A673 (cell line): ENCODE measurements around the gene LY6G5C. TPM values are rescaled to one million over a fixed set of nuclear protein-coding genes. Genes with fewer than 3 reads are reported as not detected.

Experiments
- BruUV-seq: library from RNA; stranded (reverse); fragments of 400-500 nt; replicated peaks from 2 replicates; lab custom pipeline; 2021; lab: Mats Ljungman, UMichigan
- CTCF ChIA-PET: fragments of 300-600 bp; sonication (Branson Sonifier 250); formaldehyde crosslinking; loops from one replicate; lab custom pipeline; 2022; ENCODE audit warnings: antibody characterized with exemption; lab: Charles Lee
- POLR2A ChIA-PET: fragments of 300-600 bp; sonication (Branson Sonifier 250); formaldehyde crosslinking; loops from one replicate; lab custom pipeline; 2022; ENCODE audit warnings: antibody characterized with exemption; ENCODE audit not compliant: low non-redundant PET; lab: Charles Lee
- DNase-seq: peaks from one replicate; pipeline ENCODE4 v3.0.0-alpha.2; 2015; ENCODE audit warnings: low spot score
- H3K27ac ChIP-seq: fragments of 200-600 bp; sonication (generic); 2 replicates; pipeline ENCODE4 v1.5.1; 2016; ENCODE audit warnings: mixed run types, low read depth, mild to moderate bottlenecking, mixed read lengths, antibody characterized with exemption, low read length; ENCODE audit not compliant: poor library complexity, severe bottlenecking
- H3K27me3 ChIP-seq: fragments of 200-600 bp; sonication (generic); replicated peaks from 2 replicates; pipeline ENCODE4 v1.6.1; 2017; ENCODE audit warnings: mixed run types, low read depth, mild to moderate bottlenecking, mixed read lengths, antibody characterized with exemption, low read length; ENCODE audit not compliant: insufficient read depth, poor library complexity
- H3K36me3 ChIP-seq: fragments of 200-600 bp; sonication (generic); 2 replicates; pipeline ENCODE4 v1.6.1; 2016; ENCODE audit warnings: mixed run types, mild to moderate bottlenecking, mixed read lengths, antibody characterized with exemption, low read length; ENCODE audit not compliant: insufficient read depth, poor library complexity, severe bottlenecking
- H3K4me1 ChIP-seq: fragments of 200-600 bp; sonication (generic); 2 replicates; pipeline ENCODE4 v1.6.1; 2017; ENCODE audit warnings: mixed run types, mild to moderate bottlenecking, mixed read lengths, antibody characterized with exemption, low read length; ENCODE audit not compliant: insufficient read depth, poor library complexity, severe bottlenecking
- H3K4me3 ChIP-seq: fragments of 200-600 bp; sonication (generic); 2 replicates; pipeline ENCODE4 v1.5.1; 2016; ENCODE audit warnings: low read depth, mixed run types, mild to moderate bottlenecking, mixed read lengths, low read length; ENCODE audit not compliant: poor library complexity, severe bottlenecking
- H3K9me3 ChIP-seq: fragments of 200-600 bp; sonication (generic); 2 replicates; pipeline ENCODE4 v1.6.1; 2016; ENCODE audit warnings: mixed run types, low read depth, mild to moderate bottlenecking, mixed read lengths, antibody characterized with exemption, low read length; ENCODE audit not compliant: poor library complexity, severe bottlenecking
- EZH2 ChIP-seq: fragments of 200-600 bp; sonication (generic); IDR thresholded peaks from 2 replicates; pipeline ENCODE4 v1.6.1; 2017; ENCODE audit warnings: borderline replicate concordance, low read depth, mild to moderate bottlenecking, mixed read lengths, antibody characterized with exemption, low read length; ENCODE audit not compliant: poor library complexity, severe bottlenecking
- intact Hi-C: fragments of 100-400 bp; cut with micrococcal nuclease; formaldehyde crosslinking; loops from one replicate; pipeline ENCODE4 v1.10.0; 2022; ENCODE audit not compliant: unreplicated experiment
- total RNA-seq: library from RNA; stranded (reverse); gene quantifications from 2 replicates; pipeline ENCODE4 v1.2.3, GENCODE V29; 2021
- TF ChIP-seq, protein P1 (sequence below): fragments of 300-800, 200-600 bp; sonication (generic); conservative IDR thresholded peaks from 2 replicates; pipeline ENCODE4 v1.5.1; 2017; ENCODE audit warnings: low read depth, mild to moderate bottlenecking, antibody characterized with exemption, low read length, moderate library complexity, mixed read lengths

LY6G5C gene
- total RNA-seq, 1 experiment from 2014 or later = 6.8 TPM

DNA sequence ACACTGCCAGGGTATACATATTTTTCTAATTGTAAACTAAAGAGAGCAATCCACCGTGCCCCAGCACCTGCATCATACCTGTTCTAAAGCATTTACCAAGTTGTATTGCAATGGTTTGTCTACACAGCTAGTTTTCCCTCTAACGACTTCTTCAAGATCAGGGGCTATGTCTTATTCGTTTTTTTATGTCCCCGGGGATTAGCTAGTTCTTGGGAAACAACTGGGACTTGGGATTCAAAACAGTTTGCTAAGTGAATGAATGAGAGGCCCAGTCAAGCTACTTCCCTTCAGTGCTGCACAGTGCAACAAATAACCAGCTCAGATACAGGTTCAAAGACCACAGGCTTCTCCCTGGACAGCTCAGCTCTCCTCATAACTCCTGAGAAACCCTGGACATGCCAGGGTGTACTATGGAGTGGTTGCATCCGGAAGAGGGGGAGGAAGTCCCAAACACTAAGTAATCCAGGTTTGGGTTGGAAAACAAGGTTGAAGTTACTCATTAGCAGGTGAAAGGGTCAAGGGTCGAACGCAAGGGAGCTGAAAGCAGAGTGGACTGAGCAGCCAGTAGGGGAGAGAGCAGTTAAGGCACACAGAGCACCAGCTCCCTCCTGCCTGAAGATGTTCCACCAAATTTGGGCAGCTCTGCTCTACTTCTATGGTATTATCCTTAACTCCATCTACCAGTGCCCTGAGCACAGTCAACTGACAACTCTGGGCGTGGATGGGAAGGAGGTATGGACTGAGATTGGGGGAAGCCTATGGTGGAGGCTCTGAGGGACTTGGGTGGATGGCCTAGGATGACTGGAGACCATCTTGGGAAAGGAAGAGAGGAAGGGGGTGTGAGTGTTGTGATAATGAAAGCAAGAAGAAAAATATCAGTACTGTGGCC lies 25.3 kb downstream of the LY6G5C start, which contains the start of gene APOM:
Gene APOM, plus strand, starts transcription at position 546 of the 889 bp plus-strand sequence. Its CDS starts 73 bp downstream, at position 619.
- DNase-seq = no peak
- Histone ChIP-seq H3K27ac (no peak within 1 kb of the TSS), H3K27me3 (no peaks in the 10 kb centered on the region), H3K4me3 (no peak within 1 kb of the TSS), H3K4me1 (peaks cover 27% of the 10 kb centered on the region), H3K9me3 (no peaks in the 10 kb centered on the region), H3K36me3 (no peaks in the 10 kb centered on the region)
- CTCF ChIA-PET = no interaction called here
- intact Hi-C loops = loop anchor here (10.0 kb wide), 1 partner anchor 111 kb away; the partner anchor contains the start of genes ATP6V1G2, DDX39B and NFKBIL1
- POLR2A ChIA-PET = interaction anchor here (0.8 kb wide), 1 partner anchor 172 kb away, joined by 3 read pairs; the partner anchor contains the start of gene HSPA1B
- BruUV-seq = no TSS peak
- TF ChIP-seq, protein P1, sequence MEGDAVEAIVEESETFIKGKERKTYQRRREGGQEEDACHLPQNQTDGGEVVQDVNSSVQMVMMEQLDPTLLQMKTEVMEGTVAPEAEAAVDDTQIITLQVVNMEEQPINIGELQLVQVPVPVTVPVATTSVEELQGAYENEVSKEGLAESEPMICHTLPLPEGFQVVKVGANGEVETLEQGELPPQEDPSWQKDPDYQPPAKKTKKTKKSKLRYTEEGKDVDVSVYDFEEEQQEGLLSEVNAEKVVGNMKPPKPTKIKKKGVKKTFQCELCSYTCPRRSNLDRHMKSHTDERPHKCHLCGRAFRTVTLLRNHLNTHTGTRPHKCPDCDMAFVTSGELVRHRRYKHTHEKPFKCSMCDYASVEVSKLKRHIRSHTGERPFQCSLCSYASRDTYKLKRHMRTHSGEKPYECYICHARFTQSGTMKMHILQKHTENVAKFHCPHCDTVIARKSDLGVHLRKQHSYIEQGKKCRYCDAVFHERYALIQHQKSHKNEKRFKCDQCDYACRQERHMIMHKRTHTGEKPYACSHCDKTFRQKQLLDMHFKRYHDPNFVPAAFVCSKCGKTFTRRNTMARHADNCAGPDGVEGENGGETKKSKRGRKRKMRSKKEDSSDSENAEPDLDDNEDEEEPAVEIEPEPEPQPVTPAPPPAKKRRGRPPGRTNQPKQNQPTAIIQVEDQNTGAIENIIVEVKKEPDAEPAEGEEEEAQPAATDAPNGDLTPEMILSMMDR = no peak
- TF ChIP-seq EZH2 = no peak

DNA sequence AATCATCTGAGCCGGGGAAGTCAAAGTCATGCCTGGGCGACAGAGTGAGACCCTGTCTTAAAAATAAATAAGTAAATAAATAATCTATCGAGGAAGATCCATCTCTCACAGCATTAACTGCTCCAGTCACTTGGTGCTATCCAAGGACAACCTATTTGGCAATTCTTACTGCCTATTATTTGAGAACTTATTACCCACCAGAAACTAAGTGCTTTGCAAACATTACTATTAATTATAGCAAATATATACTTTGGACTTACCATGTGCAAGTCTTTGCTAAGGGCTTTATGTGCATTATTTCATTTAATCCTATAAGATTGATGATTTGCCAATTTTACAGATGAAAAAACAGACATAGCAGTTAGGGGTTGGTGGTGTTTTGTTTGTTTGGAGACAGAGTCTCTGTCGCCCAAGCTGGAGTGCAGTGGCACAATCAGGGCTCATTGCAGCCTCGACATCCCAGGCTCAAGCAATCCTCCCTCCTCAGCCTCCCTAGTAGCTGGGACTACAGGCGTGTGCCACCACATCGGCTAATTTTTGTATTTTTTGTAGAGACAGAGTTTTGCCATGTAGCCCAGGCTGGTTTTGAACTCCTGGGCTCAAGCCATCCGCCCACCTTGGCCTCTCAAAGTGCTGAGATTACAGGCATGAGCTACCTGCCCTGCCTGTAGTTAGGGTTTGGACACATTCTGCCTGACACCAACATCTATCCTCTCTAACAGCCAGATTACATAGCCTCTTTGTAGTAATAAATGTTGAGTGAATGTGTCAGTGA lies 26.1 kb downstream of the LY6G5C start:
- ChIA-PET POLR2A (interaction anchor here (0.6 to 0.8 kb wide), 2 partner anchors 12 to 173 kb away, joined by 3 read pairs; partner anchors contain the start of gene HSPA1B), CTCF (no interaction called here)
- H3K4me3 ChIP-seq = no peak overlapping the region
- no peak overlapping the region for H3K27ac ChIP-seq
- peaks cover 3% of the 10 kb centered on the region for H3K36me3 ChIP-seq
- BruUV-seq = no TSS peak
- H3K4me1 ChIP-seq = peaks cover 27% of the 10 kb centered on the region
- H3K27me3 ChIP-seq = no peaks in the 10 kb centered on the region
- intact Hi-C loops = loop anchor here (10.0 kb wide), 1 partner anchor 110 kb away; the partner anchor contains the start of genes ATP6V1G2, DDX39B and NFKBIL1
- DNase-seq = no peak
- TF ChIP-seq, protein P1 = no peak
- TF ChIP-seq EZH2 = no peak
- H3K9me3 ChIP-seq = no peaks in the 10 kb centered on the region
